Spleen (tissue), 7 donors: ENCODE measurements around the gene SLC38A10.

ENCODE experiments used
- CTCF ChIP-seq, 11 experiments: fragments of 200-600 bp in 7 of 11; fragments of 450-650 bp in 4 of 11; sonication (generic) in 4 of 11; IDR thresholded peaks in 8 of 11; conservative IDR thresholded peaks in 3 of 11; 1 replicate in 7 of 11; 2 replicates in 4 of 11; pipeline versions ENCODE4 v1.4.0 to v1.8.0; 2016 to 2021; ENCODE audit warnings: antibody characterized with exemption in 11 of 11, inconsistent platforms in 4 of 11, mild to moderate bottlenecking in 1 of 11
- POLR2AphosphoS5 ChIP-seq, 3 donors: sonication (generic); formaldehyde crosslinking; IDR thresholded peaks; one replicate each; pipeline ENCODE4 v1.5.1; 2017; ENCODE audit warnings: antibody characterized with exemption in 3 of 3
- donor health status: DM: no; HTN: no; CAD: no; lungs with moderate emphysema.
- donor health status: DM: no; HTN: no; CAD: no.
- donor health status: DM: no; HTN: no; CAD: no.

- no peak for TF ChIP-seq CTCF (IDR thresholded peaks at IDR 0.05 in 8 of 11, conservative IDR thresholded peaks at IDR 0.05 in 3 of 11)
- no peak for TF ChIP-seq POLR2AphosphoS5 (IDR thresholded peaks at IDR 0.05)
Observed at GRCh38 chr17:81258292-81258691, 36.8 kb downstream of the SLC38A10 start.
